Keratinocyte (primary cell): ENCODE measurements around the gene TSHR. TPM values are rescaled to one million over a fixed set of nuclear protein-coding genes. Genes with fewer than 3 reads are reported as not detected.

Source experiments
- DNase-seq: peaks from one replicate; pipeline ENCODE4 v3.0.0-alpha.2; 2011; ENCODE audit warnings: low read depth, missing footprints, low spot score
- FAIRE-seq: peaks from 2 replicates; lab custom pipeline; 2011; peaks lifted over from hg19 to GRCh38; lab: Jason Lieb, UNC
- H2AFZ ChIP-seq: 2 replicates; pipeline ENCODE4 v1.6.0; 2012; ENCODE audit warnings: low read length, control low read depth, inconsistent platforms; ENCODE audit not compliant: control insufficient read depth
- H3K27ac ChIP-seq: 2 replicates; pipeline ENCODE4 v1.5.1; 2011; ENCODE audit warnings: low read length; ENCODE audit not compliant: control insufficient read depth, insufficient read depth
- H3K27me3 ChIP-seq: 3 replicates; pipeline ENCODE4 v1.6.0; 2011; ENCODE audit warnings: low read length; ENCODE audit not compliant: control insufficient read depth, insufficient read depth; ENCODE audit errors: extremely low read depth
- H3K36me3 ChIP-seq, 2 experiments: 2 replicates in 1 of 2; 3 replicates in 1 of 2; pipeline ENCODE4 v1.5.1; 2011; ENCODE audit warnings: low read length in 2 of 2, mild to moderate bottlenecking in 1 of 2; ENCODE audit not compliant: control insufficient read depth in 2 of 2, insufficient read depth in 2 of 2; ENCODE audit errors: extremely low read depth in 1 of 2
- H3K4me1 ChIP-seq: 3 replicates; pipeline ENCODE4 v1.5.1; 2011; ENCODE audit warnings: low read length; ENCODE audit not compliant: control insufficient read depth, insufficient read depth; ENCODE audit errors: extremely low read depth
- H3K4me2 ChIP-seq: 3 replicates; pipeline ENCODE4 v1.6.0; 2011; ENCODE audit warnings: low read depth, low read length; ENCODE audit not compliant: control insufficient read depth, insufficient read depth; ENCODE audit errors: extremely low read depth
- H3K4me3 ChIP-seq, 3 experiments: fragments of 200-600 bp in 1 of 3; sonication (generic) in 1 of 3; 2 replicates in 2 of 3; 3 replicates in 1 of 3; pipeline ENCODE4 v1.5.1; 2011 to 2016; ENCODE audit warnings: low read length in 3 of 3, mild to moderate bottlenecking in 3 of 3, control low read depth in 2 of 3, inconsistent platforms in 1 of 3, low read depth in 1 of 3, mixed read lengths in 1 of 3, mixed run types in 1 of 3, moderate library complexity in 1 of 3; ENCODE audit not compliant: control insufficient read depth in 2 of 3, insufficient read depth in 2 of 3; ENCODE audit errors: extremely low read depth in 1 of 3
- H3K79me2 ChIP-seq: 2 replicates; pipeline ENCODE4 v1.6.0; 2012; ENCODE audit warnings: low read length; ENCODE audit not compliant: control insufficient read depth, insufficient read depth
- H3K9ac ChIP-seq: 3 replicates; pipeline ENCODE4 v1.6.0; 2011; ENCODE audit warnings: low read length; ENCODE audit not compliant: control insufficient read depth, insufficient read depth; ENCODE audit errors: extremely low read depth
- H3K9me1 ChIP-seq: 3 replicates; pipeline ENCODE4 v1.6.0; 2011; ENCODE audit warnings: low read length; ENCODE audit not compliant: control insufficient read depth, insufficient read depth; ENCODE audit errors: extremely low read depth
- H3K9me3 ChIP-seq: 2 replicates; pipeline ENCODE4 v1.5.1; 2012; ENCODE audit warnings: low read depth, low read length; ENCODE audit not compliant: control insufficient read depth
- H4K20me1 ChIP-seq: 3 replicates; pipeline ENCODE4 v1.6.0; 2011; ENCODE audit warnings: low read length; ENCODE audit not compliant: control insufficient read depth, insufficient read depth; ENCODE audit errors: extremely low read depth
- CTCF ChIP-seq, 3 experiments: IDR thresholded peaks in 1 of 3; conservative IDR thresholded peaks in 1 of 3; optimal IDR thresholded peaks in 1 of 3; 2 replicates in 2 of 3; 3 replicates in 1 of 3; pipeline versions ENCODE3 to v1.5.1; 2011; ENCODE audit warnings: low read length in 3 of 3, mild to moderate bottlenecking in 3 of 3, moderate library complexity in 2 of 3, control low read depth in 1 of 3, inconsistent platforms in 1 of 3; ENCODE audit not compliant: insufficient read depth in 2 of 3; ENCODE audit errors: extremely low read depth in 1 of 3
- EZH2 ChIP-seq: IDR thresholded peaks from one replicate; pipeline ENCODE4 v1.6.1; 2012; ENCODE audit warnings: inconsistent platforms, mild to moderate bottlenecking, low read length, moderate library complexity
- dilution Hi-C: fragments of 300-500 bp; cut with MboI; formaldehyde crosslinking; loops from one replicate; pipeline ENCODE4 v1.7.0; 2020; ENCODE audit warnings: low sequenced_read_pairs; ENCODE audit not compliant: extremely low pct_ligation_motif_present
- polyA plus RNA-seq, 5 experiments: library from polyadenylated mRNA; depleted of rRNA in 3 of 5; stranded (reverse) in 3 of 5; stranded (forward) in 1 of 5; unstranded in 1 of 5; fragments of >200 nt; gene quantifications; 1 replicate in 1 of 5; 2 replicates in 3 of 5; 3 replicates in 1 of 5; pipeline versions ENCODE4 v1.2.1 to v1.2.3, GENCODE V29; 2011 to 2012; ENCODE audit warnings: missing spikeins in 2 of 5, low read depth in 1 of 5, low replicate concordance in 1 of 5

TSHR gene
- polyA plus RNA-seq, 1 donor (not counting 4 experiments of a cell fraction or from before 2014, with no cell fraction given), result 0.03 TPM

DNA sequence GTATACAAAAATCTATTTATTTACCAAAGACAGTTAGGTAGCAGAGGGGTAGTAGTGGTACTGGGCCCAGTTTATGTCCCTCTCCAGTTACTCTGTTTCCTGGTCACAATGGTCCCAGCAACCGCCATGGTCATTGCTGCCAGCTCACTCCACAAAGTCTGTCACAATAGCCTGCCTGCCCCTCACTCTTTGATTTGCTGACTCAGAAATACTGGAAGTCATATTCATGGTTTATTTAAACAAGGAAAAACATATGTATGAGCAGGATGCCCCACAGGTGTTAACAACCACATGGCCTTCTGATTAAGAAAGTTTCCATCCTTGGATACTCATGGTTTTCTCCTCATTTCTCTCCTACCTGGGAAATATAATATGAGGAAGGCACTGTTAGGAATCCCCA lies 49.2 kb downstream of the TSHR start:
- no peak overlapping the region for H3K27ac ChIP-seq
- no peak overlapping the region for H2AFZ ChIP-seq
- no peaks in the 10 kb centered on the region for H4K20me1 ChIP-seq
- no peaks in the 10 kb centered on the region for H3K36me3 ChIP-seq
- H3K9me1 ChIP-seq, result no peaks in the 10 kb centered on the region
- H3K4me3 ChIP-seq, result no peak overlapping the region
- no peak for FAIRE-seq
- no peaks in the 10 kb centered on the region for H3K9me3 ChIP-seq
- H3K9ac ChIP-seq, result no peak overlapping the region
- no peaks in the 10 kb centered on the region for H3K27me3 ChIP-seq
- no peaks in the 10 kb centered on the region for H3K79me2 ChIP-seq
- TF ChIP-seq CTCF (optimal IDR thresholded peaks at IDR 0.05 in 1 of 3, IDR thresholded peaks at IDR 0.05 in 1 of 3, conservative IDR thresholded peaks at IDR 0.05 in 1 of 3; ENCODE audit: extremely low read depth in 1 of 3, insufficient read depth in 2 of 3, low read length in 3 of 3), result no peak
- TF ChIP-seq EZH2, result no peak
- DNase-seq, result no peak
- dilution Hi-C loops, result no loop called here
- no peak overlapping the region for H3K4me2 ChIP-seq
- no peaks in the 10 kb centered on the region for H3K4me1 ChIP-seq

DNA sequence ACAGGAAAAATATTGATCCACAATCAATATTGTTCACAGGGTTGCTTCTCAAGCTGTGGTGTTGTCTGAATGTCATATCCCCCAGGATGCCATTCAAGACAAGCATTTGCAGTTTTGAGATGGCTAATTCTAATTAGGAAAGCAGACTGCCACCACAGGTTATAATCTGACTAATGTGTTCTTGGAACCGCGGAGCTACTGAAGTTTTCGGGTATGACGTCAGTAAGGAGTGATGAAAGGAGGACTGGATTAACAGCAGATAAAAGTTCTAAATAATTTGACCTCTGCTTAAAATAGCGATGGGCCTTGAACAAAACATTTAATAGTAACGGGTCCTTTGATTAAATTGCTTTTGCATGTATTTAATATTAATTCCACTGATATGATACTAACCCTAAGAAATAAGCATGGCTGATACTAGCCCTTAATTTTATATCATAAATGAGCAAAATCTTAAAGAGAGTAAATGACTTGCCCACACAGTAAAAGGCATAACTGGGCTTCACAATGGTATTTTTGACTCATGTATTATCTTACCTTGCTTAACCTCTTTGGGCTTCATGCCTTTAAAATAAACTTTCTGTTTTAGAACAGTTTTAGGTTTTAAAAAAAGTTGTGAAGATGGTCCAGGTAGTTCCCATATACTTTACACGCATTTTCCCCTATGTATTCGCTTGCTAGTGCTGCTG lies 50.3 kb downstream of the TSHR start:
- Histone ChIP-seq H3K9ac (no peak overlapping the region), H3K4me1 (no peaks in the 10 kb centered on the region), H3K4me2 (no peak overlapping the region), H3K27ac (no peak overlapping the region), H4K20me1 (no peaks in the 10 kb centered on the region), H3K27me3 (no peaks in the 10 kb centered on the region), H3K36me3 (no peaks in the 10 kb centered on the region), H3K9me3 (no peaks in the 10 kb centered on the region), H3K79me2 (no peaks in the 10 kb centered on the region), H3K9me1 (no peaks in the 10 kb centered on the region), H3K4me3 (no peak overlapping the region), H2AFZ (no peak overlapping the region)
- TF ChIP-seq EZH2 (no peak), CTCF (optimal IDR thresholded peaks at IDR 0.05 in 1 of 3, IDR thresholded peaks at IDR 0.05 in 1 of 3, conservative IDR thresholded peaks at IDR 0.05 in 1 of 3; ENCODE audit: extremely low read depth in 1 of 3, insufficient read depth in 2 of 3, low read length in 3 of 3) (no peak)
- dilution Hi-C loops, result no loop called here
- FAIRE-seq (no peak), DNase-seq (no peak)
